ENCODE results near the gene EML3.

DNA sequence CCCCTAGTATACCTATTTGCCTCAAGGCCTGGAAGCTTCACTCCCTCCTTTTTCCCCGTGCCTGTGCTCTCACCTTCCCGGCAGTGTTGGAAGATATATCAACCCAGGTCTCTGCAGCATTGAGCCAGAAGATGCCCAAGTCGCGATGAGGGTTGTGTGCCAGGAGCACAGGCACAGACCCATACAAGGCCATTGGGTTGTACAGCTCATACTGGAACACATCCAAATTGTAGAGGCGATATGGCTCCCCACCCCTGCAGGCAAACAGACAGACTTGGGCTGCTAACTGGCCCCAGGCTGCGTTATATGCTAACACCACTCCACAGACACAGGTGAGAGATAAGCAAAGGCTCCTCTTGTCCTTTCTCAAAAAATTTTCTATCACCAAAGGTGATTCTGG is 19.9 kb upstream of the EML3 start:
- TF ChIP-seq CTCF (IDR thresholded peaks at IDR 0.05) (no peak), EZH2 (IDR thresholded peaks at IDR 0.05) (no peak), EZH2phosphoT487 (IDR thresholded peaks at IDR 0.05) (no peak)
